ENCODE results near the gene CNGB1.
"Not testable (repeated sequence)": the region's sequence is repeated elsewhere in the genome, so short reads cannot be mapped to it uniquely, and the experiment has no call there.

CNGB1 gene

DNA sequence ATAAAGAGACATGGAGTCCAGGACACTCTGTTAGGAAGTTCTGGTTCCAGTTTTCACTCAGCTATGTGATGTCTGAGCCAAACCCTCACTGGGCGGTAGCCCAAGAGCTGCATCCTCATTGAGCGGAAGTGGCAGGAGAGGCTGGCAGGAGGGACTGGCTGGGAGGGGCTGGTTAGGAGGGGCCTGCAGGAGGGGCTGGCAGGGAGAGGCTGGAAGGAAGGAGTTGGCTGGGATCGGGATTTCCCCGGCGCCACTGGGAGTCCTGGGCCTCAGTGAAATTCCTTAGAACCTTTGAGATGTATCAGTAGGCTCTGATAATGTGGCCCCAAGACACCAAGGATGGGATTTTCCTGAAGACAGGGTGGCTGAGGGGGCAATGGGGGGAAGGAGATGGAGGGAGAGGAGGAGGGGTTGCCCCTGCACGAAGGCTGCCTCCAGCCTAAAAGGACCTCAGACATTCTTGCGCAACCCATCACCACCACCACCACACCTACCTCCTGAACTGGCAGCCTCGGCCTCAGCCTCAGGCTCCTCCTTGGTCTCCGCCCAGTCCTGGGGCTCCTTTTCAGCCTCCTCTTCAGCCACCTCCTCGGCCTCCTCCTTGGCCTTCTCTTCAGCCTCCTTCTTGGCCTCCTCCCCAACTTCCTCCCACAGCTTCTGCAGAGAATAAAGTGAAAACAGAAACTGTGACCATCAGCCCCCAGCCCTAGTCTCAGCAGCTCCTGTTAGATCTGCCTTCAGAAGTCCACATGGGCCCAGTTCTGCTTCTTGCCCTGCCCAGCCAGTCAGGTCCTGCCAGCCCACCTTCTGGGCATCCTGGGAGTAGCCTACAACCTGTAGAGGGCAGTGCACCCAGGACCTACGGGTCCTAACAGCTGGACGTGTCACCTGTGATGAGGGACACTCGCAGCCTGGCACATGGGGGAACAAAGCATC is 31.7 kb downstream of the CNGB1 start:
- FAIRE-seq (no peak), DNase-seq (ENCODE audit: insufficient read length, low spot score) (no peak)

DNA sequence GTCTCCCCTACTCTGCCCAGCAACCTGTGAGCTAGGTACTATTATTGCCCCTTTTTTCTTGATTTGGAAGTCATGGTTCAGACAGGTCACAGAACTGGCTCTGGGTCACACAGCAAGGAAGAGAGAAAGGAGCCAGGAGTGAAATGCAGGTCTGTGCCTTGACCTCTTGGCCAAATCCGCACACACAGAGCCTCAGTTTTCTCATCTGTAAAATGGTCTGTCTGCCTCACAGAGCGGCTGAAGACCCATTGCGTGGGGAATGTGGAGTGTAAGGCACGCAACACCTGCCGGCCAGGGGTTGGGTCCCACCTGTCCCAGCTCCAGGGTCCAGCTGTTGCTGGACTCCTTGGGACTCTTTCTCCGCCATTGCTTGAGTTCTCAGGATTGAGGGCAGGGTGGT is 32.4 kb downstream of the CNGB1 start:
- no peak for DNase-seq (ENCODE audit: insufficient read length, low spot score)
- no peak for FAIRE-seq

DNA sequence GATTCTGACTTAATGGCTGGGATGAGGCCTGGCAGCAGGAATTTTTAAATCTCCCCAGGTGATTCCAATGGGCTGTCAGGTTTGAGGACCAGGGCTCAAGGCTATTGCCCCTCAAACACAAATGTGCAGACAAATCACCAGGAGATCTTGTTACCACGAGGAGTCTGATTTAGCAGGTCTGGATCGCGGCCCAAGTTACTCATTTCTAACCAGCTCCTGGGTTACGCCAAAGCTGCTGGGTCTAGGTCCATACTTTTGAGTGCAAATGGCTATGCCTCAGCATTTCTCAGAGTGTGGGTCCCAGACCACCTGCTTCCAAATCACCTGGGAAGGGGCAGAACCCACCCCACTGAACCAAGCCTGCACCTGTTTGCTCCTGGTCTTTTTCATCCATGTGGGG is 33.1 kb downstream of the CNGB1 start:
- DNase-seq (ENCODE audit: insufficient read length, low spot score) (no peak), FAIRE-seq (no peak)

DNA sequence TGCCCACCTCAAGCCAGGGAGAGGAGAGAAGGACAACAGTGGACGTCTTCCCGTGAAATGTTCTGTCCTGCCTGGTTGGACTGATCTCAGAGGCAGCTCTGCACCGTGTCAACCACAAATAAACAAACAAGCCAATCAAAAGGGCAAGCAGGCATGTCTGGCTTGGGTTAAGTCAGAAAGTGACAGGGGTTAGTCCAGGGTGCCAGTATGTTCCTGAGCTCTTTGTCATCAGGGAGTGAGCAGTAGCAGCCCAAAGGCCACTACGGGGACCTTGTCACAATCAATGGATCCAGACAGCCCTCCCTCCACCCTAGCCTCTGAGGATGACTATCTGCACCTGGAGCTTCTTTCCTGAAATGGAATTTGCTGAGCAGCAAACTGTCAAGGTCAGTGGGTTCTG is 35.0 kb downstream of the CNGB1 start:
- FAIRE-seq (no peak), DNase-seq (ENCODE audit: insufficient read length, low spot score) (no peak)

DNA sequence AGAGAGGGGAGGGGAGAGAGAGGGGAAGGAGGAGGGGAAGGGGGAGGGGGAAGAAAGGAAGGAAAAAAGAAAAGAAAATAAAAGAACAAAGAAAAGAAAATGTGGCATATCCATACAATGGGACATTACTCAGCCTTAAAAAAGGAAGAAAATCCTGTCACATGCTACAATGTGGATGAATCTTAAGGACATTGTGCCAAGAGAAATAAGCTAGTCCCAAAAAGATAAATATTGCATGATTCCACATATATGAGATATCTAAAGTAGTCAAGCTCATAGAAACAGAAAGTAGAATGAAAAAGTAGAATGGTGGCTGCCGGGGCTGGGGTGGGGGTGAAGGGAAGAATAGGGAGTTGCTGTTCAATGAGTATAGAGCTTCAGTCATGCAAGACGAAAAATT is 40.4 kb downstream of the CNGB1 start:
- no peak for FAIRE-seq
- no peak for DNase-seq (ENCODE audit: insufficient read length, low spot score)

DNA sequence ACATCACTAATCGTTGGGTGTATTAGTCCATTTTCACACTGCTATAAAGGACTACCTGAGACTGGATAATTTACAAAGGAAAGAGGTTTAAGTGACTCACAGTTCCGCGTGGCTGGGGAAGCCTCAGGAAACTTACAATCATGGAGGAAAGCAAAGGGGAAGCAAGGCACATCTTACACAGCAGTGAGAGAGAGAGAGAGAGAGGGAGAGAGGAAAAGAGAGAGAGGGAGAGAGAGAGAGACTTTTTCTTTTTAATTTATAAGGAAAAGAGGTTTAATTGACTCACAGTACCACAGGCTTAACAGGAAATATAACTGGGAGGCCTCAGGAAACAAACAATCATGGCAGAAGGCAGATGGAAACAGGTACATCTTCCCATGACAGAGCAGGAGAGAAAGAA is 41.7 kb downstream of the CNGB1 start:
- no peak for FAIRE-seq
- DNase-seq (ENCODE audit: insufficient read length, low spot score): no peak

DNA sequence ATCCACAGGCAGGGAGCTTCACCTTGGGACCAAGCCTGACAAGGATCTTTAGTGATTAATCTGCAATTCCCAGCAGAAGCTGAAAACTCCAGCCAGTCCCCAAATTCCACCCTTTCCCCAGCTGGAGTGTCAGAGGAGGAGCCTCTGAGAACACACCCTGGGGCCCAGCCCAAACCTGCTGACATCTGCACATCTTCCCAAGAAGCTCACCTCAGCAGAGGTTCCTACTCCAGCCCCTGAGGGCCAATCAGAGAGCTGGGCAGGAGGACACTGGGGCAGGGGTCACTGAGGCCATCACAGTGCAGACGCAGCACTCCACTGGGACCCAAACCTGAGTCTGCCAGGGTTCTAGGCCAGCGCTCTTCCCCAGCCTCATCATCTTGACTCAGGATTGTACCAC is 44.9 kb downstream of the CNGB1 start:
- DNase-seq (ENCODE audit: insufficient read length, low spot score): no peak
- FAIRE-seq: no peak

DNA sequence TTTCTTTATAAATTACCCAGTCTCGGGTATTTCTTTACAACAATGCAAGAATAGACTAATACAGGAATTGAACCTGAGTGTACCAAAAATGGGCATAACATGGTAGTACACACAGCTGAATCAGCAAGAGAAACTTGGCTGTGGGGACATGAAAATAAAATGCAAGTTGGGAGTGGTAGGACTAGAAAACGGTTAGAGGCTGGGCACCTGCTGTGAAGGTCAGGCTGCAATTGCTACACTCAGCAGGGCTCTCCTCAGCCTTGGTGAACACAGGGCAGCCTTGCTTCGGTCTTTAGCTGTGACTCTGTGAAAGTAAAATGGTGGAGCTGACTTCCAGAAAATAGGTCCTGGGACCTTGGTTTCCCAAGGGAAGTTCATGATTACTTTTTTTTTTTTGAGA is 45.6 kb downstream of the CNGB1 start:
- no peak for FAIRE-seq
- no peak for DNase-seq (ENCODE audit: insufficient read length, low spot score)

DNA sequence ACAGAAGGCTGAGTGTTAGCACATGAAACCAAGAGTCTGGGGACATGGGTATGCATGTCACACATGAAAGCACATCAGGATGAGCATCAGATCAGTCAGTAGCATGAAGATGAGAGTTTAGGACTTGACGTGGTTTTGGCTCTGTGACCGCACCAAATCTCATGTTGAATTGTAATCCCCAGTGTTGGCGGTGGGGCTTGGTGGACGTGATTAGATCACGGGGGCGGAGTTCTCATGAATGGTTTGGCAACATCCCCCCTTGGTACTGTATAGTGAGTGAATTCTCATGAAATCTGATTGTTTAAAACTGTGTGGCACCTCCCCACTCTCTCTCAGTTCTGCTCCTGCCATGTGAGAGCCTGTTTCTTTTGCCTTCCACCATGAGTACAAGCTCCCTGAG is 46.4 kb downstream of the CNGB1 start:
- FAIRE-seq: no peak
- DNase-seq (ENCODE audit: insufficient read length, low spot score): no peak

DNA sequence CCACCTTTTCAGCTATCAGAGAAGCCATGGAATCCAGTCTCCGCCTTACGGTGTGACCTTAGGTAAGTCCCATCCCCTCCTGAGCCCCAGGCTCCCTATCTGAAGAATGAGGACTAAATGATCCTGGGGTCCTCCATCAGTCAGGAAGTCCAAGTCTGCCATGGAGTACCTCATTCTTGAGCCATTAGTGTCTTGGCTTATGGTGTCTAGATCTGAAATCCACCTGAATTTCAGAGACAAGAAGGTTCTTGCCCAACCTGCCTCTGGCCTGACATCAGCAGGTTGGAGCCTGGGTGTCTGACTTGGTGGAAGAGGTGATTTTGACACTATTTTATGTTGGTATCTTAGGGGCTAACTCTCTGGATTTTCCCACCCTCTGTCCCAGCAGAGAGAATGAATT is 47.1 kb downstream of the CNGB1 start:
- FAIRE-seq (no peak), DNase-seq (ENCODE audit: insufficient read length, low spot score) (no peak)

DNA sequence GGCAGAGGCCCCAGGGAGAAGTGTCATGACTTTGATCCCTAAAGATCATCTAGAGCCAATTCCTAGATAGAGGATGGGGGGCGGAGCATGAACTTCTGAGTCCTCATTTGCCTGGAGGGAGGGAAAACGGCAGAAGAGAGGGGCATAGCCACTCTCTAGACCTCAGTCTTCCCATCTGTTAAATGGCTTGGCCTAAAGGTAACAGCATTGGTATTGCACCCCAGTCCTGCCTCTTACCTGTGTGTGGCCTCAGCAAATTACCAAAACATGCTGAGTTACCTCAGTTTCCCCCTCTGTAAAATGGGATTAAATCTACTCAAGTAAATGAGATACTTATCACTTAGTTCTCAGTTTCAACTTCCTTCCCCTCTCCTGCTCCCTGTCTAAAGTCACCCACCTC is 47.5 kb downstream of the CNGB1 start:
- no peak for FAIRE-seq
- DNase-seq (ENCODE audit: insufficient read length, low spot score): no peak

DNA sequence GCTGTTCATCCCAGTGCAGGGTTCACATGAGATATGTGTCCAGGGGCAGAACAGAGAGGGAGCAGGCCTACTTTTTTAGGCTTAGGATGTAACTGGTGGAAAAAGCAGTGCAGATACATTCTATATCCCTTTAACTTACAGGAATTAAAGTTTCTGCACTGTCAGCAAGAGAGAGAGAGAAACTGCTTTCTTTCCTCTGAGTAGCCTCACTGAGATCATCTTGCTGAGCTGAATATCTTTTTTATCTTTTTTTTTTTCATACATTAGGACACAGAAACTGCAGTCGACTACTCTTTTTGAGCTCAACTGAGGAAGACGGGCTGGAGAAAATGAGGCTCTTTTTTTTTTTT is 50.1 kb downstream of the CNGB1 start:
- FAIRE-seq (no peak), DNase-seq (ENCODE audit: insufficient read length, low spot score) (no peak)

DNA sequence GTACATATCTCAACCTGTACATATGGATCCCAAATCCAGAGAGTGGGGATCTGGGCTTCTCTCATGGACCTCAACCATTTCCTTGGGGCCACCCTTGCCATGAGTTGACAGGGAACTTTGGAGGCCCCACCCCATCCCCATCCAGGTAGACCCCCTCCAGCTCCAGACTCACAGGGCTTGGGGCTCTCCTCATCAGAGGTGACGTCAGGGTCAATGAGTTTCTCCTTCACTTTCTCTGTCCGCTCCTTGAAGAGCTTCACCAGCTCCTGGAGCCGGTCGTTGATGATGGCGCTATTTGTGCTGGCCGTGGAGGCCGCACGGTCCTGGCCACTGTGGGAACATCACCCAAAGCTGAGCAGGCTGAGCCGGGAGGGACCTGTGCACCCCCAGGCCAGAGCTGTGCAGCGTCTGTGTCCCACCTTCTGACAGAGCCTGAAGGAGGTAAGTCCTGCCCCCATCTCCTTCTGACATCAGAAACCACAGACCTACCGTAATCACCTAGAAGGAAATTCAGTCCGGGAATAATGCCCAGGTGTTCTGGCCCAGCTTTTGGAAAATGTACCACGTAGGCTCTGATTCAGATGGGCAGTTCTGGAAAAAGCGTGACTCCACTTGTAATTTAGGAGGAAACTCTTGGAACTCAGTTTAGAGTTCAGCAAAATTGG is 50.6 kb downstream of the CNGB1 start:
- FAIRE-seq (no peak), DNase-seq (ENCODE audit: insufficient read length, low spot score) (no peak)

DNA sequence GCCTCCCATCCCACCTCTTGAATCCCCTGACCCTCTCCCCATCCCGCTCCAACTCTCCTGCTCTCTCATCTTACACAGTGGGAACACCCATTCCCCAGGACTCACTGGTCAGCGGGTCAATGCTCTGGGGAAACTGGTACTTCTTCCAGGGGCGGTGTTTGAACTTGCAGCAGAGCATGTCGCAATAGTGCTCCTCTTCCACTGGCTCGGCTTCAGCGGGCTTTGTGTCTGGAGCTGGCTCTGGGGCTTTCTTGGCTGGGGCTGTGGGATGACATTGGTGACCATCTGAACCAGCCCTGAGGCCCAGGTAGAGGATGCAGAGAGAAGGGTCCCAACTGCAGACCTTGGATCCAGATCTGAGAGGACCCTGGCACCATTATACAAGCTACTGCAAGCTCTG is 51.9 kb downstream of the CNGB1 start:
- DNase-seq (ENCODE audit: insufficient read length, low spot score) (no peak), FAIRE-seq (no peak)

DNA sequence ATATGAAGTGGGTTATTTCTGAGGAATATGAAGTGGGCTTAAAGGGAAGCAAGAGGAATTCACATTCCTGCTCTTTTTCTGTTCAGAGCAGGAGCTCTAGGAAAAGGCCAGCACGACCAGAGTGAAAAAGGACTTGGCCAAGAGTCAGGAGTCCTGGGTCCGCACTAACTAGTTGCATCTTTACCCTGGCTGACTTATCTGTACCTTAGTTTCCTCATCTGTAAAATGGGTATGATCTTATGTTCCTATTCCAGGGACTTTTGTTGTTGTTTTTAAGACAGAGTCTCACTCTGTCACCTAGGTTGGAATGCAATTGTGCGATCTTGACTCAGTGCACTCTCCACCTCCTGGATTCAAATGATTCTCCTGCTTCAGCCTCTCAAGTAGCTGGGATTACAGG is 52.5 kb downstream of the CNGB1 start:
- DNase-seq (ENCODE audit: insufficient read length, low spot score) (no peak), FAIRE-seq (no peak)

DNA sequence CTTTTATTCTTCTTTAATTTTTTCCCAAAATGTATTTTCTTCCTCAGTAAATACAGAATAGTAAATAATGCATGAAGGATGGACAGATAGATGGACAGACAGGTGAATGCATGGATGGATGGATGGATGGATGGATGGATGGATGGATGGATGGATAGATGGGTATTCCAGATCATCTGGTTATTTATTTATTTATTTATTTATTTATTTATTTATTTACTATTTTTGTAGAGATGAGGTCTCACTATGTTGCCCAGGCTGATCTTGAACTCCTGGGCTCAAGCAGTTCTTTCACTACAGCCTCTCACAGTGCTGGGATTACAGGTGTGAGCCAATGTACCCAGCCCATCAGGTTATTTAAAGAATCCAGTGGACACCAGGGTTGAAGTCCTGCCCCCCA is 53.0 kb downstream of the CNGB1 start:
- DNase-seq (ENCODE audit: insufficient read length, low spot score); FAIRE-seq: not testable (repeated sequence)

DNA sequence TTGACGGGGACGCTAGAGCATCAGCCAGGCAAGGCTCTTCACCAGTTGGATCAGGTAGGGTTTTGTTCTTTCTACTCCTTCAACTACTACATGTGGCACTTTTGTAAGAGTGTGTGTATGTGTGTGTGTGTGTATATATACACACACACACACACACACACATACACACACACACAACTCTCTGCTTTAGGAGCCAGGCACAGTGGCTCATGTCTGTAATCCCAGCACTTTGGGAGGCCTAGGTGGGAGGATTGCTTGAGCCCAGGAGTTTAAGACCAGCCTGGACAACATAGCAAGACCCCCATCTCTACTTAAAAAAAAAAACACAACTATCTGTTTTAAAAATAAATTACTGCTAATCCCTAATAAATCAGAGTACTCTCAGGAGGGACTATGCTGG is 53.4 kb downstream of the CNGB1 start:
- not testable (repeated sequence) for DNase-seq (ENCODE audit: insufficient read length, low spot score); FAIRE-seq

DNA sequence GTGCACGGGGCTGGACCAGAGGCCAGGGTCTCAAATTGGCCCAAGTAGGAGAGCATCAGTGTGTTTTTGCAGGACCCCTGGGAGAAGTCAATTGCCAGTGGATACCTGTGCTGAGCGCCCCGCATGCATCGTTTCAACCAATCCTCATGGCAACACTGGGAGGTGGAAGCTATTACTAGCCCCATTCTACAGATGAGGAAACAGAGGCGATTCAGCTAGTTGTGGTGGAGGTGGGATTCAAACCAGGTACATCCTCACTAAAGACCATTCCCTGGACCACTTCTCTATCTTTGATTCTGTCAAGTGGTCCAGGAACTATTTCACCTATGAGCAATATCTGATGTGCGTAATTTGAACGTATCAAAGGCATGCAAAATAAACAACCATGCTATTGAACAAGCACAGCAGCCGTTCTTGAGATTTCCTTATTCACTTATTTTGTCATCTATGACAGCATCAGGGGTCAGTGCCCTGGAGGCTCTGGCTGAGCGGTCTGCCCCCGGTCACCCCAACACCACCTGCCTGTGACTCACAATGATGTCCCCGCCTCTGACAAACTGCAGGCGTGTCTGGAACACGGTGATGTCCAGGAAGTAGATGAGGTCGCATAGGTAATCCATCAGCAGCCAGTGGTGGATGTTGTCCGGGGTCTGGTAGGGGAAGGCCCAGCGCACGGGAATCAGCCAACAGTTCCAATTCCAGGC is 54.0 kb downstream of the CNGB1 start:
- DNase-seq (ENCODE audit: insufficient read length, low spot score) (no peak), FAIRE-seq (no peak)

DNA sequence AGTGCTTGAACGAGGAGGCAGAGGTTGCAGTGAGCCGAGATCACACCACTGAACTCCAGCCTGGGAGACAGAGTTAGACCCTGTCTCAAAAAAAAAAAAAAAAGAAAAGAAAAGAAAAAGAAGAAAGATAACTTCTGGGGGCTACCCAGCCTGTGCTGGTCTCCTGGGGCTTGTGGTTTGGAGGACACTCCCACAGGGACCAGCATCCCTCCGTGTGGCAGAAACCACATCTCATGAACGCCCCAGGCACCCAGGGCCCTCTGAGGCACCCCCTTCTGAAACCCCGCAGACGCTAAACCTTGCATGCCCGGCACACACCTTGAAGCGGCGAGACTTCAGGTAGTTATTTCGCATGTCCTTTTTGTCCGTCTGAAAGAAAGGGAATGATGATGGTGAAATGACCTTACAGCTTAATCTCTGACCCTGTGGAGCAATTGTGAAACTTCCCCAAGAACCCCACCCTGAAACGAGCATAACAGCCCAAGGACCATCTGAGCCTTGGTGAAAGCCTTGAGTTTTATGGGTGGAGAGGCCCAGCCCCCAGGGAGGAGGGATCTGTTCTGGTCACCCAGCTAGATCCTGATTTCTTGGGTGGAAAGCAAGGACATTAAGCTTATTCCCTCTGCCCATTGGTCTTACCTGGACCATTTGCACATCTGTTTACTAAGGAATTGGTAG is 55.0 kb downstream of the CNGB1 start:
- DNase-seq (ENCODE audit: insufficient read length, low spot score): no peak
- no peak for FAIRE-seq

DNA sequence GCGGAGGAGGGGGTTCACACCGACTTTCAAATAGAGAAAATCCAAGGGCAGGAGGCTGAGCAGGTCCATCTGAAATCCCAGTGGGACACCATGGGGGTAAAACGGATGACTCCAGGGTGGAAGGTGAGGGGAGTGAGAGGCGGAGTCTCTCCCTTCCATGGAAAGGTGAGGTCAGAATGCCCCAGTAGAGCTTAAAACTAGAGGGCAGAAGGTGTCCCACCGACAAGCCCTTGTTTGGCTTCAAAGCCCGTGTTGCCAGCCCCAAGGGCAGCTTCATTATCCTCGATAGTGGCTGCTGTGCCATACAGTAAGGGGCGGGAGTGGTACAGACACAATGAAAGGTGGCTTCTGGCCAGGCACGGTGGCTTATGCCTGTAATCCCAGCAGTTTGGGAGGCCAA is 55.7 kb downstream of the CNGB1 start:
- FAIRE-seq (no peak), DNase-seq (ENCODE audit: insufficient read length, low spot score) (no peak)
